GM23248 (cell line): ENCODE measurements around the gene GDNF.
"Not testable (repeated sequence)": the region's sequence is repeated elsewhere in the genome, so short reads cannot be mapped to it uniquely, and the experiment has no call there.

Source experiments
- EZH2 ChIP-seq: fragments of 200-600 bp; sonication (generic); IDR thresholded peaks from 2 replicates; pipeline ENCODE4 v1.6.1; 2018; ENCODE audit warnings: antibody characterized with exemption, mild to moderate bottlenecking; ENCODE audit not compliant: insufficient read depth, poor library complexity, severe bottlenecking
- EZH2phosphoT487 ChIP-seq: fragments of 200-600 bp; sonication (generic); IDR thresholded peaks from 2 replicates; pipeline ENCODE4 v1.6.1; 2018; ENCODE audit warnings: antibody characterized with exemption, moderate library complexity, mild to moderate bottlenecking, low read depth; ENCODE audit not compliant: insufficient read depth

GRCh38 chr5:37862907-37863306 is 23.1 kb upstream of the GDNF start:
- not testable (repeated sequence) for TF ChIP-seq EZH2, EZH2phosphoT487
